ENCODE data around the gene NSMF. TPM values are rescaled to one million over a fixed set of nuclear protein-coding genes. Genes with fewer than 3 reads are reported as not detected.

NSMF gene
- total RNA-seq, 1 donor: 22.0 TPM

- no peak for TF ChIP-seq CTCF (IDR thresholded peaks at IDR 0.05; ENCODE audit: insufficient read depth, low read depth, low read length)
- no peak overlapping the region for H3K4me3 ChIP-seq (ENCODE audit: low read depth, low read length)
- no peak for DNase-seq (ENCODE audit: low read depth)
Measured at GRCh38 chr9:137398561-137399468, 60.3 kb downstream of the NSMF start.

DNA sequence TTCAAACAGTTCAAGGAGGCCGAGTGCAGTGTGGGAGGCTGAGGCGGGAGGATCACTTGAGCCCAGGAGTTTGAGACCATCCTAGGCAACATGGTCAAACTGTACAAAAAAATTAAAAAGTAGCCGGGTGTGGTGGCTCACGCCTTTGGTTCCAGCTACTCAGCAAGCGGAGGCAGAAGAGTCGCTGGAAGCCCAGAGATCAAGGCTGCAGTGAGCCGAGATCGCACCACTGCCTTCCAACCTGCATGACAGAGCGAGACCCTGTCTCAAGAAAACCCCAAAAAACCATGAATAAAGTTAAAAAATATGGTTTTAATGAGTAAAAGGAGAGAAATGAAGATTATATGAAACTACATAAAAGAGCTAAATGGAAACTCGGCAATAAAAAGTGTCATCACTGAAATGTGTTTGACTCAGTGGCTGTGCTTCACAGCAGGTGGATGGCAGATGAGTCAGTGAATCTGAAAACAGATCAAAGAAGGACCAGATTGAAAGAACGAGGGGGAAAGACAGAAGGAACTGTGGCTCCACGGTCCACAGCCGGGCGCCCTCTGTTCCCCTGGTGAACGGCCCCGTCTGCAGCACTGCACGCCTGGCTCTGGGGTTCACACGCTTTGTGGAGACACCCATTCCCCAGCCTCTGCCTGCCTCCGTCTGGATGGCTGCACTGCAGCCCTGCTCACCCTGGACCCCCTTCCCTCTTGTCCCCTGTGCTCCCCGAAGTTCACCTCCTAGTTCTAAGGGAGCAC is 61.3 kb downstream of the NSMF start:
- DNase-seq (ENCODE audit: low read depth): no peak
- TF ChIP-seq CTCF (IDR thresholded peaks at IDR 0.05; ENCODE audit: insufficient read depth, low read depth, low read length): no peak
- no peak overlapping the region for H3K4me3 ChIP-seq (ENCODE audit: low read depth, low read length)

Other genes with a start within 250 kb of the NSMF start
- under 0.01 TPM in 1 of 2 replicates, not detected in the other for gene RNF208, start 237.1 kb downstream of the NSMF start, total RNA-seq
- under 0.01 and 0.64 TPM in 2 replicates for gene CYSRT1, start 234.2 kb downstream of the NSMF start, total RNA-seq
- not detected in 2 replicates for gene RNF224, start 231.8 kb downstream of the NSMF start, total RNA-seq
- under 0.01 TPM in 1 of 2 replicates, not detected in the other for gene SLC34A3, start 228.4 kb downstream of the NSMF start, total RNA-seq
- 151 and 218 TPM in 2 replicates for gene TUBB4B, start 218.0 kb downstream of the NSMF start, total RNA-seq
- gene STPG3, start 208.0 kb downstream of the NSMF start, total RNA-seq: not detected in 2 replicates
- gene NELFB, start 204.0 kb downstream of the NSMF start, total RNA-seq: 47.1 and 48.6 TPM in 2 replicates
- gene TOR4A, start 181.6 kb downstream of the NSMF start, total RNA-seq: 39.3 and 42.3 TPM in 2 replicates
- under 0.01 and 0.32 TPM in 2 replicates for gene NRARP, start 157.1 kb downstream of the NSMF start, total RNA-seq
- 7.3 and 8.1 TPM in 2 replicates for gene EXD3, start 36.2 kb downstream of the NSMF start, total RNA-seq
- 0.32 TPM in 1 of 2 replicates, not detected in the other for gene NOXA1, start 35.9 kb downstream of the NSMF start, total RNA-seq
- under 0.01 TPM in 1 of 2 replicates, not detected in the other for gene ENTPD8, start 18.0 kb downstream of the NSMF start, total RNA-seq
- 0.64 and 1.3 TPM in 2 replicates for gene PNPLA7, start 91.1 kb upstream of the NSMF start, total RNA-seq
- gene MRPL41, start 92.5 kb upstream of the NSMF start, total RNA-seq: 41.5 and 58.0 TPM in 2 replicates
- 22.0 and 22.5 TPM in 2 replicates for gene DPH7, start 119.6 kb upstream of the NSMF start, total RNA-seq
- 18.0 and 18.6 TPM in 2 replicates for gene ZMYND19, start 131.2 kb upstream of the NSMF start, total RNA-seq
- 12.5 and 15.1 TPM in 2 replicates for gene ARRDC1, start 146.4 kb upstream of the NSMF start, total RNA-seq
- 41.9 and 43.6 TPM in 2 replicates for gene EHMT1, start 159.7 kb upstream of the NSMF start, total RNA-seq

Measured in fibroblast of villous mesenchyme (primary cell).